Kasumi-1 (cell line): Measurements from ENCODE around the gene MASP2.
"Not testable (repeated sequence)": the region's sequence is repeated elsewhere in the genome, so short reads cannot be mapped to it uniquely, and the experiment has no call there.

Experiments used
- DNase-seq, 2 experiments: peaks; one replicate each; lab custom pipeline; 2025; lab: John Stamatoyannopoulos, UW

The MASP2 gene

DNA sequence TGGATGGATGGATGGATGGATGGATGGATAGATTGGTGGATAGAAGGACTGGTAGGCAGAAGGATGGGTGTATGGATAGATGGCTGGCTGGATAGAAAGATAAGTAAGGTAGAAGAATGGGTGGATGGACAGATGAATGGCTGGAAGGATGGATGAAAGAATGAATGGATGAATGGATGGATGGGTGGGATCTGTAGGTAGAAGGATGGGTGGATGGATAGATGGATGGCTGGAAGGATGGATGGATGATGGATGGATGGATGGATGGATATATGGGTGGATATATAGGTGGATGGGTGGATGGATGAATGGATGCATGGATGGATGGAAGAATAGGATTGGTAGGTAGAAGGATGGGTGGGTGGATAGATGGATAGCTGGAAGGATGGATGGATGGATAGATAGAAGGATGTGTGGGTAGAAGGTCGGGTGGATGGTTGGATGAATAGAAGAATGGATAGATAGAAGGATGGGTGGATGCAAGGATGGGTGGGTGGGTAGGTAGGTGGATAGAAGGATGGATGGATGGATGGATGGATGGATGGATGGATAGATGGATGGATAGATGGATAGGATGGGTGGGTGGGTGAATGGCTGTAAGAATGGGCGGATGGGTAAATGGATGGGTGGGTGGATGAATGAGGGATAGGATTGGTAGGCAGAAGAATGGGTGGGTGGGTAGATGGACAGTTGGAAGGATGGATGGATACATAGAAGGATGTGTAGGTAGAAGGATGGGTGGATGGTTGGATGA lies 7.5 kb downstream of the MASP2 start:
- DNase-seq: no peak

GRCh38 chr1:11037740-11038182 lies 9.3 kb downstream of the MASP2 start:
- peak; percentile 84 to 92 for DNase-seq

GRCh38 chr1:11037019-11037739 lies 9.9 kb downstream of the MASP2 start:
- DNase-seq: not testable (repeated sequence)

DNA sequence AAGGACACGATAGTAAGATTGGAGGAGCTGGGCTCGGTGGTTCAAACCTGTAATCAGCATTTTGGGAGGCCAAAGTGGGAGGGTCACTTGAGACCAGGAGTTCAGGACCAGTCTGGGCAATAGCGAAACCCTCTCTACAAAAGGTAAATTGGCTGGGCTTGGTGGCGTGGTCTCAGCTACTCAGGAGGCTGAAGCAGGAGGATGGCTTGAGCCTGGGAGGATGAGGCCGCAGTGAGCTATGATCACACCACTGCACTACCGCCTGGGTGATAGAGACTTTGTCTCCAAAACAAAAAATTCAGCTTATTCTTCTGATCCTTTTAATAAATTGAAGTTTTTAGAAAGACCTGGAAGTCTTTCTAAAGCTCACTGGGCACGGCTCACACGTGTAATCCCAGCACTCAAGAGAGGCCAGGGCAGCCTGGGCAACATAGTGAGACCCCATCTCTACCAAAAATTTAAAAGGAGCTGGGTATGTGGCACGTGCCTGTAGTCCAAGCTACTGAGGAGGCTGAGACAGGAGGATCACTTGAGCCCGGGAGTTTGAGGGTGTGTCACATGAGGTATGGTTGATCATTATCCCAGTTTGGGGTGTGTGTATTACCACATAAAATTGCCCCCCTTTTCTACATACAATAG lies 15.3 kb downstream of the MASP2 start:
- DNase-seq: no peak

DNA sequence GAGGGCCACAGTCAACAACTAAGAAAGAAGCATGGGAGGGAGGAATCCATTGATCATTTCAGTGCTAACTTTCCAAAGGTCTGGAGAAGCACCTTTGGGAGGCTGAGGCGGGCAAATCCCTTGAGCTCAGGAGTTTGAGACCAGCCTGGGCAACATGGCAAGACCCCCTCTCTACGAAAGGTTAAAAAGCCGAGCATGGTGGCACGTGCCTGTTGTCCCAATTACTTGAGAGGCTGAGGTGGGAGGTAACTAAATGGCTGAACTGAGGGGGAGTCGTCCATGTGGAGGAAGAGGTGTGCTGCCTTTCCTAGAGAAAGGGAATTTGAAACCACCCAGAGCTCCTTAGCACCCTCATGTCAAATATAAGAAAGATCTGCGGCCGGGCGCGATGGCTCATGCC lies 16.2 kb downstream of the MASP2 start:
- no peak for DNase-seq

DNA sequence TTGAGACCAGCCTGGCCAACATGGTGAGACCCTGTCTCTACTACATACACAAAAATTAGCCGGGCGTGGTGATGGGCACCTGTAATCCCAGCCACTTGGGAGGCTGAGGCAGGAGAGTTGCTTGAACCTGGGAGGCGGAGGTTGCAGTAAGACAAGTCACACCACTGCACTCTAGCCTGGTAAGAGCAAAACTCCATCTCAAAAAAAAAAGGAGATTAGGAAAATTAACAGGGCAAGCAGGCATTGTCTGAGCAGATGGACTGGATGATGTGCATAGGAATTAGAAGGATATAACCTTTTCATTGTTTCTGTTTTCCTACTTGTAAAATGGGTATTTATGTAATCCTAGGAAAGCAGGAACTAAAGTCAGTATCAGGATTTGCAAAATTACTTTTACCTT lies 19.0 kb downstream of the MASP2 start:
- DNase-seq: no peak

GRCh38 chr1:11027316-11027715 lies 19.7 kb downstream of the MASP2 start:
- no peak for DNase-seq

DNA sequence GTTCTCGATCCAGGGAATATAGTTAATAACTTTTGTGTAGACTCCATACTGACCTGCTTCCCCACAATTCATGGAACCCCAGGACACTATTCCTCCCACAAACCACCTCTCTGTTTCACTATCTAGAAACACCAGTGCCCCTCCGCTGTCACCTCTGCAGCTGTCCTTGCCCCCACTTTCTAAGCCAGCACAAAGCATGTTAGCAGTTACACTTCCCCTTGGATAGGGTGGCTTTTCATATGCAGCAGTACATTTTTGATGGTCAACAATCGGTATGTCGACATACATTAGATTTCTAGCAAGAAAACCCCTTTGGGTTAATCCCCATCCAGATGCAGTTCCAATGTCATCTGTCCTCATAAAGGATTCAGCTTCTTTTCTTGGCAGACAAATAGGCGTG lies 20.1 kb downstream of the MASP2 start:
- no peak for DNase-seq

DNA sequence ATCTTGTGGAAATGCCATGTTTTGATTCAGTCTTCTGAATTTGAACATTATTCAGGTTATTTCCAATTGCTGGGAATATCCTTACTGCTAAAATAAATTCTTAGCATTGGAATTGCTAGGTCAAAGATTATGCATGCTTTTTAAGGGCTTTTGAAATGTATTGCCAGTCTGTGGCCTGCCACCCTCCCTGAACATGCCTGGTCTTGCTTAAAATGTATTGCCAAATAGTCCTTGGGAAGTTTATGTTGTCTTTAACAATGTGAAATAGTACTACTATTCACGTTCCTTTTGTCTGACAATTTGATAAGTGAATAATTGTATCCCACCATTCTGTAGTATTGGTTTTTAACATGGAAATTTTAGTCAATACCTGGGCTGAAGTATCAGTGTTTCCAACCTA lies 21.0 kb downstream of the MASP2 start:
- DNase-seq: no peak

GRCh38 chr1:11025618-11026017 lies 21.4 kb downstream of the MASP2 start:
- no peak for DNase-seq

- DNase-seq: no peak
Observed at GRCh38 chr1:11024874-11025203, 22.2 kb downstream of the MASP2 start.

GRCh38 chr1:11024154-11024873 lies 22.7 kb downstream of the MASP2 start:
- no peak for DNase-seq

GRCh38 chr1:11023201-11023600 lies 23.8 kb downstream of the MASP2 start:
- DNase-seq: no peak

- no peak for DNase-seq
Observed at GRCh38 chr1:11019971-11020370, 27.1 kb downstream of the MASP2 start.

DNA sequence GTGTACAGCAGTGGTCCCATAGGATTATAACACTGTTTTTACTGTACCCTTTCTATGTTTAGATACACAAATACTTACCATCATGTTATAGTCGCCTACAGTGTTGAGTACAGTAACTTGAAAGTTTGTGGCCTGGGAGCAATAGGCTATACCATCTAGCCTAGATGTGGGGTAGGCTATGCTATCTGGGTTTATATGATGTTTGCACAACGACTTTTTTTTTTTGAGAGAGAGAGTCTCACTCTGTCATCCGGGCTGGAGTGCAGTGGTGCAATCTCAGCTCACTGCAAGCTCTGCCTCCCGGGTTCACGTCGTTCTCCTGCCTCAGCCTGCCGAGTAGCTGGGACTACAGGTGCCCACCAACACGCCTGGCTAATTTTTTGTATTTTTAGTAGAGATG lies 27.7 kb downstream of the MASP2 start:
- DNase-seq: not testable (repeated sequence)

- DNase-seq: no peak
Observed at GRCh38 chr1:11013160-11013531, 33.9 kb downstream of the MASP2 start.

GRCh38 chr1:11012260-11013159 lies 34.5 kb downstream of the MASP2 start, which contains the start of gene TARDBP:
Gene TARDBP (plus strand): TSS chr1:11012654. CDS start chr1:11013728, 1,074 bp downstream.
- peak; percentile 80 to 86 for DNase-seq

GRCh38 chr1:11000526-11000925 lies 46.5 kb downstream of the MASP2 start:
- DNase-seq: no peak

DNA sequence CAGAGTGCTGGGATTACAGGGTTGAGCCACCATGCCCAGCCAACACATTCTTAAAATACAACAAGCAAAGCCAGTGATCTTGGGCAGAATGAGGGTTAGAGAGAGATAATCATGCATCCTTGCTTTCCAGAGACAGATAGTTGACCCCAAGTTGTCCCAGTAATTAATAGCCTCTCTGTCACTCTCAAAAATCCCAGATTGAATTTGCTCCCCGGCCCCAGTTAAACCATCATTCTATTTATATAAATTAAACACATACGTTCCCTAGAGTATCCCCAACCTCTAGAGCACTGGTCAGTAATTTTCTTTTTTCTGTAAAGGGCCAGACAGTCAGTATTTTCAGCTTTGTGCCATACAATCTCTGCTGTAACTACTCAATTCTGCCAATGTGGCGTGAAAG lies 50.9 kb downstream of the MASP2 start:
- no peak for DNase-seq

DNA sequence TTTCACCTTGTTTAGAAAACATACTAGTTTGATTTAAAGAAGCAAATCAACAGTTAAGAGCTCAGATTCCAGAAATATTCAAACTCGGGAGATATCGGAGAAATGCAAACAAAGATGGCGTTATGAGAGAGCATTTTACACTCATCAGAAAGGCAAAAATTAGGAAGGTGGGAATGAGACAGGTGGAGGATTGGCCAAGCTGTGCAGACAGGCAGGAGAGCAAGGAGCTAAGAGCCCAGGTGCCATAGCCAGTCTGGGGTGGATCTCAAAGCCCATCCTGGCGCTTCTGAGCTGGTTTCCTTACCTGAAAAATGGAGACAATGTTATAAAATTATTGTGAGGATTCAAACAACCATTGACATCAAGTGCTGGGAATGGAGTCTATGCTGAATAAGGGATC lies 54.2 kb downstream of the MASP2 start:
- DNase-seq: no peak

GRCh38 chr1:10992004-10992403 lies 55.0 kb downstream of the MASP2 start:
- DNase-seq: not testable (repeated sequence)
